Fibroblast of peridontal ligament (primary cell): ENCODE data around the gene RBSN.

Experiments used
- DNase-seq: peaks from one replicate; pipeline ENCODE4 v3.0.0-alpha.2; 2010; ENCODE audit errors: extremely low read depth

Gene RBSN

GRCh38 chr3:15060029-15060428, 38.9 kb downstream of the RBSN start:
- no peak for DNase-seq

DNA sequence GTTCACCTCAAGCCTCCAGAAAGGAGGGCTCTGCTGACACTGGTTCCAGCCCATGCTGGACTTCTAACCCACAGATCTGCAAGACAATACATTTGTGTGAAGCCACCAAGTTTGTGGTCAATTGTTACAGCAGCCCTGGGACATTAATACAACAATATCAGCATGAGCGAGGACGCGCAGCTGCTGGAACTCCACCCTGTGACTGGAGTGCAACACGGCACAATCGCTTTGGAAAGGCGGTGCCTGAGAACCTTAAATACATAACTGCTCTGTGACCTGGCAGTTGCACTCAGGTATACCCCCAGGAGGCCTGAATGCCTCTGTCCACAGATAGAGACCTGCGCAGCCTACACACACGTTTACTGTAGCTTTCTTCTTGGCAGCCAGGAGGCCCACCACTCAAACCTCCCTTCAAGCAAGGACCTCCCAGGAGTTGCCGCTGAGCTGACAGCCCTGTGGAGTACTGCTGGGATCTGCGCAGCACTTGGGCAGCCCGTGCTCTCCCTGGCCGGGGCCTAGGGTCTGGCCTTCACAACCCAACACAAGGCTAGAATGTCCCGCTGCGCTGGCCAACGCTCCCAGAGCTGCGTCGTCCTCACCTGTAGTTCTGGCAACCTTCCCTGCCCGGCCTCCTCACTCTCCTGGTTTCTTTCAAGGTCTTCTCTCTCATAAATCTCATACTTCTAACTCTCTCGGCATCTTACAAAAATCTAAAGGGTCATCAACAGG, 42.1 kb downstream of the RBSN start:
- no peak for DNase-seq

DNA sequence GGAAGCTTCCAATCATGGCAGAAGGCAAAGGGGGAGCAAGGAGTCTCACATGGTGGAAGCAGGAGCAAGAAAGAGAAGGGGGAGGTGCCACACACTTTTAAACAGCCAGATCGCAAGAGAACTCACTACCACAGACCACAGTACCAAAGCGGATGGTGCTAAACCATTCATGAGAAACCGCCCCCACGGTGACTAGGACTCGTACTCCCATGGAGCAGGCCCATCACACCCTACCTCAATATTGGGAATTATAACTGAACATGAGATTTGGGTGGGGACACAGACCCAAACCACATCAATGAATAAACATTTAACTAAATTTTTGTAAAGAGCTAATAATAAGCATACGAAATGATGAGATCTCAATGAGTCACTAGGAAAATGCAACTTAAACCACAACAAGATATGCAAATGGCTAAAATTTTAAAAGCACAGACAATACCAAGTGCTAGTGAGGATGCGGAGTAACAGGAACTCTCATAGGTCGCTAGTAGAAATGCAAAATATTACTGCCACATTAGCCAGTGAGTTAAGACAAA, 43.9 kb downstream of the RBSN start:
- peak; percentile 20 for DNase-seq

DNA sequence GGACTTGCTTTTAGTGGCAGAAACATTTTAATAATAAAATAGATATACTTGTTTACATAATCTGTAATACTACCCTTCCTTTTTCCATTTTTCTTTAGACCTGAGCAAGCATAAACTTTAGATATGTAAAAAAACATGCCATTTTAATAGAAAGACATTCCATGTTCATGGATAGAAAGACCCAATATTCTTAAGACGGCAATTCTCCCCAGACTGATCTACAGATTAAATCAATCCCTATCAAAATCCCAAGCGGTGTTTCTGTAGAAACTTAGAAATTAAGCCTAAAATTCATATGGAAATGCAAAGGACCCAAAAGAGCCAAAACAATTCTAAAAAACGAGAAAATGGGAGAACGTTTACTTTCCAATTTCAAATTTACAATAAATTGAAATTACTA, 45.4 kb downstream of the RBSN start:
- DNase-seq: no peak

DNA sequence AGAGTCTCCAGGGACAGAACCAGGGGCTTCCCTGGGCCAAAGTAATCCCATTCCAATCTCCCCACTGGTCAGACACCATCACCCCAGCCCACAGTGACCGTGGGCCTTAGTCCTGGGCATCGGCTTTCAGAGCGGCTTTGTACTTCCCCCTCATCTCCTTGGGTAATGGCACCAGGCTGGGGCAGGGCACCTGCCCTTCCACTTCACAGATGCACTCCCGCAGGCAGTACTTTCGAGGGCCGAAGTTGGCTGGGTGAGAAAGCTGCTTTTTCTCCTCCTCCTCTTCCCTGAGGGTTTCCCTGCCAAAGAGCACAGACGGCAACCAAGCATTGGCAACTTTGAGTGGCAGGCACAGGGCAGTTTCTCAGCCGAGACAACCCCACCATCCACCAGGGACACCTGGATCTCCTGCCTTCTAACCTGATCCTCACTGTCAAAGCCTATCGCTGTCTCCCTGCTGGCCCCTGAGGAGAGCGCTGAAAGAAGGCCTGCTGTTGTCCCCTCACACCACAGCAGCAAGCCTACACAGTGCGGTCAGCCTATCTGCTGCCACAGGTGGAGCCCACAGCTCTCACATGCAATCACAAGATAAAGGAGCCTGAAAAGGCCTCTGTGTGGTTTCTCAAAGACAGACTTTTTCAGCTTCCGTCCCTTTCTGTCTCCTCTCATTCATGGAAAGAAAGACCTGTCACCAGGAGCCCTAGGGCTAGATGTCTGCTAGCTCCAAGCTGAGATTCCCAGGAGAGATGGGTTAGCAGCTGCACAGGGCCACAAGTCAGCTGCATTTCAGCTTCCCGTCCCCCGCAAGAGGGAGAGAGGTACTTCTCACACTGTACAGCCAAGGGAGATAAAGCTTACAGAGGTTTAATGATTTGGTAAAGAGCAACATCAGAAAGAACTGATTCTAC, 46.4 kb downstream of the RBSN start:
- DNase-seq: no peak

DNA sequence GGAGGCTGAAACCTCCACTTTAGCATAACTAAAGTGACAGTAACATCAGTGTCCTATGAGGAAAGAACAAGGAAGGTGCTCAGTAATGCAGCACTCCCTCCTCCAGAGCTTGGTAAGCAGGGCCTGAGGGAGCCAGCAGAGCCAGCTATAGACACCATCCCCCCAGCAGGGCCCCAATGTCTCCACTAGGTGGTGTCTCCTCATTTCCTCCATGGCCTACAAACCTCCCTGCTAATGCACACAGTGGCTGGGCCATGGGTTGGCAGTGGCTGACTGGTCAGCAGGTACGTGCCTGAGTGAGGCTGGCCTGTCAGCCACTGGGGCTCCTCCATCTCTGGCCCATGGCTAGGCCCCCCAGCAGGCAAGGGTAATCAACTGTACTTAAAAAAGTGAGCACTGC, 47.4 kb downstream of the RBSN start:
- peak; percentile 14 for DNase-seq

GRCh38 chr3:15050405-15051092, 48.4 kb downstream of the RBSN start:
- DNase-seq: no peak

DNA sequence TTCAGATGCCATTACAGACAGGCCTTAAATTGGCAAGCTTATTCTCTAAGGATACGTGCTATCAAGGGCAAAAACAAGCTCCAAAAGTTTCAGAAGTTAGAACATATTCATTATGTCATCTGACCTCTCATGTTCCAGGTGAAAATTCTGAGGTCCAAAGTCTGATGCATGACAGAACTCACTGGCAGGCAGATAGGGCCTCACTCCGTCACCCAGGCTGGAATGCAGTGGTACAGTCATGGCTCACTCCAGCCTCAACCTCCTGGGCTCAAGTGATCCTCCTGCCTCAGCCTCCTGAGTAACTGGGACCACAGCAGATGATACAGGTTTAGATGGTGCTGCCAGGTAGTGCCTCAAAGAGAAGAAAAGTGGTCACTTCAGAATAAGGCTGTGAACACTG, 49.4 kb downstream of the RBSN start:
- DNase-seq: no peak

DNA sequence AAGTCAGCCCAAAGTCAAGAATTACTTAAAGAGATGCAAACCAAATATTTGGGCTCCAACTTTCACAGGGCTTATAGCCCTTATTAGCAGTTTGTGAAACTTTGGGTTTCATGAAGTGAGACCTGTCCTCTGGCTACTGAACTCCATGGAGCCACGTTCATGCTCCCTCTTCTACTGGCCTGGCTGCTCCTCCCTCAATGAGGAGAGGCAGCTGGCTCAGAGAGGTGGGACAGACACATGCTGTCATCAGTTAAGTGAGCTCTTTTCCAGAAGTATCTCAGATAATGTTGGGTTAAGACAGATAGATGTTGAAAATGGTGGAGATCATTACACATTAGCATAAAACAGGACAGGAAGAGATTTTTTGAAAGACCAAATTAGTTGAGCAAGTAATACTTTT, 53.3 kb downstream of the RBSN start:
- DNase-seq: no peak

DNA sequence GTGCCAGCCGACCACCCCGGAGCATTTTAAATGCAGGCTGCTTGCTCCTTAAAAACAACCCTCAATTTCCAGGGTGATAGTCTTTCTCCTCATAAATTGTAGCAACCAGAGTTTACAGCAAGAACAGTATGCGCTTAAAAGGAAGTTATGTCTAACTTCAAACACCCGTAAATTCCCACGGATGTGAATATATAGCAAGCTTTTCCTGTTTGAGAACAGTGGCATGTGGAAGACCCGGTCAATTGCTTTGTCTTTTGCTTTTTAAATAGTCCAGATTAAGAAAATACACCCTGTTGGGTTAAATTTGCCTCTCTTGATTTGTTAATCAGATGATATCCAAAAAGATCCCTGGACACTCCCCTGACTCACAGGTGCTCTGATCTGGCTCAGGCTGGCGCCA, 54.6 kb downstream of the RBSN start:
- DNase-seq: no peak

GRCh38 chr3:15043408-15044171, 55.4 kb downstream of the RBSN start:
- DNase-seq: peak; percentile 16

DNA sequence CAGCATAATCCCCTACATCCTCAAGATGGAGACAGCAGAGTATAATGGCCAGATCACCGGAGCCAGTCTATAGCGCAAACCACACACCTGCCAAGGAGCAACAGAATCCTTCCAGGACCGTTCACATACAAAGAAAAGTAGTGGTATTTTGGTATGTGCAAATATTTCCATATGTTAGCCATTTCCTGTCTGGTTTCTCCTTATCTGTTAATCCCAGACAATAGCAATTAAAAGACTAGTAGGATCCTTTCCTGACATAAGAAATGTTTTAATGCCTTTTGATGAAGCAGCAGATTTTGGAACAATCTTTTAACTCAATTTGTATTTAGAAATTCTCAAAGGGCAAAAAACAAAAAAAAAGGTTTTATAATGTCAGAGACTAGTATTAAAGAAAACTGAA, 56.0 kb downstream of the RBSN start:
- DNase-seq: no peak

DNA sequence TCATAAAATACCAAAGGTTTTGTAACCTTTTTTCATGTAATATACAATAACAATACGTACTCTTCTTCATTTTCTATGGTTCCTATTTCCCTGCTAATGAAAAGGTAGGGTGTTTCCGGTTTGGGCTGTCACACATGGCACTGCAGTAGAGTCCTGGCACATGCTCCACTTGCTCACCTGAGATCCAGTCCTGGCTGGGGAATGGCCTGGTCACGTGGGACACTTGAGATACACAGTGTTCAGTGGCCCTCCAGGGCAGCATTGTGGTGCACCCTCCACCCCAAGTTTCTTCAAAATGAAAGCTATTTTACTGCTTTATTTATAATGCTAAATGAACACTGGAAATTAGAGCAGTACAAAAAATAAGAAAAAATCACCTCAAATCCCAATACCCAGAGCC, 57.0 kb downstream of the RBSN start:
- DNase-seq: no peak

- DNase-seq: no peak
These were observed 58.1 kb downstream of the RBSN start for GRCh38 chr3:15040844-15041243.

GRCh38 chr3:15038306-15038705, 60.6 kb downstream of the RBSN start:
- no peak for DNase-seq

- DNase-seq: no peak
These were observed 65.8 kb downstream of the RBSN start for GRCh38 chr3:15033103-15033502.

- no peak for DNase-seq
These were observed 66.3 kb downstream of the RBSN start for GRCh38 chr3:15032650-15033049.

- no peak for DNase-seq
These were observed 69.3 kb downstream of the RBSN start for GRCh38 chr3:15029625-15030024.

DNA sequence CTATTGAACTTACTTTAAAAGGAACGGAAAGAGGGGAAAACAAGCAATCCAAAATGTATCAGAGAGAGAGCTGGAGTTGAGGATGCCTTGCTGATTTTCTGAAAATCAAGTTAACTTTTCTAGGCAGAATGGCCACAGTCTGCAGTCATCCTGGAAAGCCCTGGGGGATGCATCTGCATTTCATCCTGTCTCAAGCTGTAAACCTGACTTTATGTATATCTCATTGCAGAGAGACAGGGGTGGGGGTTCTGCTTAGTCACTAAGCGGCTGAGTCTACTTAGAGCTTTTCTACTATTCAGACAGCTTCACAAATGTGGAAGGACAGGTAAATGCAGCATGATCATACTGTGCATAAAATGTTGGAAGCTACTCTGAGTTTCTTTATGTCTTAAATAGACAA, 75.2 kb downstream of the RBSN start:
- no peak for DNase-seq

GRCh38 chr3:15023249-15023648, 75.7 kb downstream of the RBSN start:
- no peak for DNase-seq
